ENCODE measurements around the gene CD93.

DNA sequence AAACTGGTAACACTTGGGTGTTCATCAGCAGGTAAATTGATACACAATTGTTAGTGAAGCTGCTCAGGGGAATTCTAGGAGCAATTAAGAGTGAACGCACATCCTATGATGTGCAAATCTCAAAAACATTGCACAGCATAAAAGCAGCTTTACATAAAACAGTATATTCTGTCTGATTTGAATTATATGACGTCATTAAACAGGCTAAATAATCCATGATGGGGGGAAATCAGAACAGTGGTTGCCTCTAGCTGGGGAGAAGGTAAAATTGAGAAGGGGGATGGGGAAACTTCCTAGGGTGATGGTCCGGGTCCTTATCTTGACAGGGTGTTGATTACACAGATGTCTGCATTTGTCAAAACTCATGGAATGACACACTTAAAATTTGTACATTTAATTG is 19.4 kb downstream of the CD93 start:
- no peak for TF ChIP-seq CTCF (IDR thresholded peaks at IDR 0.05; ENCODE audit: low read depth, low read length)
- no peak for TF ChIP-seq EZH2phosphoT487 (IDR thresholded peaks at IDR 0.05; ENCODE audit: low read depth)

All from OCI-LY3 (cell line).